NCI-H69 (cell line): Measurements from ENCODE around the gene APOL5.
A peak's percentile ranks its signal among the peaks of the same experiment; 100 is the strongest.

Source experiments
- DNase-seq: peaks from one replicate; lab custom pipeline; 2025; lab: John Stamatoyannopoulos, UW

APOL5 gene

GRCh38 chr22:35742342-35743100 lies 24.8 kb downstream of the APOL5 start:
- no peak for DNase-seq

DNA sequence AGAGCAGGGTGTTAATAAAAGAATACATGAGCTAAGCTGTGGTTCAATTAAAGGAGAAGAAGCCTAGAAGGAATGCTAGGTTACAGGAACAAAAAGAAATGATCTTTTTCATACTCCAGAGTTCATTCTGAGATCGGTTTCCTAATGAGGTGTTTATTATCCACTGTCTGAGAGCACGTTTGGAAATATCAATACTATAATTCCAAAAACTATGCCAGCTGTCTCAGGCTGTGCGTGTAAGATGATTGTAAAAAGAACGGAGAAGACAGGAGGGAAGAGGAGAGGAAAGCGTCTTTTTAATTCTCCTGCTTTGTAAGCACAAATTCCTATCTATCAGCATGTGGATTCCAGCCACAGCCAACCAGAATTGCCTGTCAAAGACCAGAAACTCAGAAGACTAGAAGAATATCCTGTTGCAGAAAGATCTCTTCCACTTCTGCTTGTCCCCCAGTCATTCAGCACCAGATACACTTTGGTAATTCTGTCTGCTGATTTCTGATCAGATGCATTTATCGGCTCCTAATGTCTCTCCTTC lies 25.7 kb downstream of the APOL5 start:
- DNase-seq = no peak

- no peak for DNase-seq
Observed at GRCh38 chr22:35746248-35746647, 28.6 kb downstream of the APOL5 start.

DNA sequence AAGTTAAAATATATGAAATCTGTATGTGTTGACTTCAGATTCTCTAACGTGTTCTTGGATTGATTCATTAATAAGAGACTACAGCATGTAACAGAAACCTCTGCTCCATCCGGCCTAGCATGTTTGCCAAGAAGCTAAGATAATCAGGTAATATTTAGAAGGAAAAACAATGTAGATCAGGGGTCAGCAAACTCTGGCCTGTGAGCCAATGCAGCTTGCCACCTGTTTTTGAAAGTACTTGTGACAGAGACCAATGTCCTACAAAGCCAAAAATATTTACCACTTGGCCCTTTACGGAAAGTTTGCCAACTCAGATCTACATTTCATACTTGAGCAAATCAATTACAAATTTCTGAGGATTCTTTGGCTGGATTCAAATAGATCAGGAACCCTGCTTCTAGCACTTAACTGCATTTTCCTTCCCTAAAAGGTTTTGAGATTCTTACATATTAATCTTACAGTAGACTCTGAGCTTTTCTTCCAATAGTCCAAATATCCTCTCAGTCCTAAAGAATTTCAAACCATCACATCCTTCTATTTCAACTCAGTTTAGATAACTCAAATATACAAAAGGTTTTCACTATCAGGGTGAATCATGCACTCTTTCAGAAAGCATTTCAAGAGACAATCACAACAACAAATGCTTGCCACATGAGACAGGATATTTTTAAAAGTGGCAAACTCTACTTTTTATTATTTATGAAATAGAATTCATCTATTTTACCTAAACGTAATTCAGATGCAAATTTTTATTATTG lies 29.5 kb downstream of the APOL5 start:
- DNase-seq = no peak

- peak; percentile 56 for DNase-seq
Observed at GRCh38 chr22:35749808-35750207, 32.1 kb downstream of the APOL5 start.

- peak; percentile 42 for DNase-seq
Observed at GRCh38 chr22:35752006-35752862, 34.6 kb downstream of the APOL5 start.

DNA sequence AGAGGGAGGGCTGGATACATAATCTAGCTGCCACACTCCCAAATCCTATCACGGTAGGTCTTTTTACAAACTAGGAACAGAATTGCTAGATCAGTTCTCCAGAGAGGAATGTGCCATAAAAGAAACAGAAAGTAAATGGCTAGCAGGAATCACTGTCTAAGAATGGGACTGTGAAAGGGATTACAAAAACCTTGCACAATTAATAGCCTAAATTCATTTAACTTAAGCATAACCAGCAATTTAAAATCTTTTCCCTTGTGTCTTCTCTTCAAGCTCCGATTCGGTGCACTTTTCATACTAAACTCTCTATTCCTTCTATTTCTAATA lies 35.2 kb downstream of the APOL5 start:
- DNase-seq = no peak

- DNase-seq = no peak
Observed at GRCh38 chr22:35754761-35755160, 37.1 kb downstream of the APOL5 start.

DNA sequence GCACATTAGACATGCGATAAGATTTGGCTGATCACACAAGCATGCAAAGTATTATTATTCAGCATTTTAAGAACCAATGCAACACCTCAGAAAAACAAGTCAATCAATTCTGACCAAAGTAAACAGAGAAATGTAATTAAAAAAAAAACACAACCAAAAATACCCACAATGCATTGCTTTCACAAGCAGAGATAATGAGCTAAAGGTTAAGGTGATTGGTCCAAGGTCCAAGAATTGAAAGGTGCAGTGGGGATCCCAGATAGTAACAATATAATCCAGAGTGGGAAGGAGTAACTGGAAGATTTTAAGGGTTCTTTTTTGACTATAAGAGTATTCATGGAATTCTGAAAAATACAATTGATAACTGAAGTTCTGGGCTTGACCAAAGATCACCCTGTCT lies 39.0 kb downstream of the APOL5 start:
- DNase-seq = no peak

- DNase-seq = no peak
Observed at GRCh38 chr22:35758394-35758793, 40.7 kb downstream of the APOL5 start.

DNA sequence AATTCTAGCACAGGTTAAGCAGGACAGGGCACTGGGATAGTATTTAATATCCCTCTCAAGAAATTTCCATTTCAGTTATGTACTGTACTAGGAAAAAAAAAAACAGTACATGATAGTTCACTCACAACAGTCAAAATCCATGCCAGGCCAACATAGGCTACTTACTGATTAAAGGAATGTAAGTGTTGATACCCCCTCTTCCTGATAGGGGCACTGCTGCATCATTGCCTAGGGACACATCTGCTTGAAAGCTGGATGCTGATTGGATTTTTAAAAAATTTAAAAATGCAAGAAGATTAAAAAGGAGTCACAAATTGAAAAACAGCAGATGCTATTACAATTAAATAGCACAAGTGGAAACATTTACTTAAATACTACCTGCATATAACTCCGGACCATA lies 43.4 kb downstream of the APOL5 start:
- peak; percentile 42 for DNase-seq

DNA sequence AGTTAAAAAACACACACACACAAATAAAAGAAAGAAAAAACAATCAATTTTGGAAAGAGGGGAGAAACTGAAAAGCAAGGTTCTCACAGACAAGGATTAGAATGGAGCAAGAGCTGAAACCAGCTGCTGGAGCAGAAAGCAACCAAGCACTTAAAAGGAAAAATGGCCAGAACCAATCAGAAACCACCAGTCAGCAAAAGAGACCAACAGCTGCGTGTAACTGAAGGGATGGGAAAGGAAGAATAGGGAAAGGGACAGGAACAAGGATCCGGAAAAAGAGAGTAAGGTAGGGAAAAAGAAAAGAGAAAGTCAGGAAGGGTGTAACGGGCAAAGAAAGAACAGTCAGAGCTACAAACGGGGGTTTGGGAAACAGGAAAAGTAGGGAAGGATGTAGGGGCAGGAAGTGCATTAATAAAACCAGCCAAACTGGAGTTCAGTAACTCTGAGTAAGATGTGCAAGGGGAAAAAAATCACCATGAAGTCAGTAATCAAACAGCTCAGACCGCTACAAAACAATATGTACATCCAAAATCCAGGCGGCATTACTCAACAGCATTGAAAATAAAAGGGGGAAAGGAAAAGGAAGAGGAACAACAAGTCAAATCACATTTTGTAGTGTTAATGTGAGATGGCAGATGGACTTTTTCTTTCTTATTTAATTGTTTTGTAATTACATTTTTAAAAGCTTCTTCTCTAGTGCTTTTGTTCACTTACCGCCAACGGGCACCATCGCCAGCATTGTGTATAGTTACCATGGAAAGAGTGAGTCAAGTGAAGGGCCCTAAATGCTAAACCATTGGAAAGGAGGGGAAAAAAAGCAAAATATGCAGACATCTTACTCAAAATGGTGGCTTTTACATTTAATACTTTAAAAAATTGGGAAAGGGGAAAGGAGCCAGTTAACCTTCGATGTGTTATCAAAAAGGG lies 49.2 kb downstream of the APOL5 start:
- DNase-seq = peak; percentile 58

- DNase-seq = no peak
Observed at GRCh38 chr22:35769974-35770373, 52.3 kb downstream of the APOL5 start.

DNA sequence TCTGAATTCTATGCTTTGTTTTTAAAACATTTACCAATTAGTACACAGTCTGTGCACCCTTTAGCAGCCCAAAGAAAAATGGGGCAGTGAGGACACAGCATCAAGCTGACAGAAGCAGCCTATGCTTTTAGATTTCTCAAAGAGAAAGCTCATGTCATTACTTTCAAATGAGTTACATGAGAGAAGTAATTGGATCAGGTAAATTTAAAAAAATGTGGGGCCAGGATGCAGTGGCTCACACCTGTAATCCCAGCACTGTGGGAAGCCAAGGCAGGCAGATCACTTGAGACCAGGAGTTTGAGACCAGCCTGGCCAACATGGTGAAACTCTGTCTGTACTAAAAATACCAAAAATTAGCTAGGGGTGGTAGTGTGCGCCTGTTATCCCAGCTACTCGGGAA lies 57.7 kb downstream of the APOL5 start:
- peak; percentile 8 for DNase-seq

DNA sequence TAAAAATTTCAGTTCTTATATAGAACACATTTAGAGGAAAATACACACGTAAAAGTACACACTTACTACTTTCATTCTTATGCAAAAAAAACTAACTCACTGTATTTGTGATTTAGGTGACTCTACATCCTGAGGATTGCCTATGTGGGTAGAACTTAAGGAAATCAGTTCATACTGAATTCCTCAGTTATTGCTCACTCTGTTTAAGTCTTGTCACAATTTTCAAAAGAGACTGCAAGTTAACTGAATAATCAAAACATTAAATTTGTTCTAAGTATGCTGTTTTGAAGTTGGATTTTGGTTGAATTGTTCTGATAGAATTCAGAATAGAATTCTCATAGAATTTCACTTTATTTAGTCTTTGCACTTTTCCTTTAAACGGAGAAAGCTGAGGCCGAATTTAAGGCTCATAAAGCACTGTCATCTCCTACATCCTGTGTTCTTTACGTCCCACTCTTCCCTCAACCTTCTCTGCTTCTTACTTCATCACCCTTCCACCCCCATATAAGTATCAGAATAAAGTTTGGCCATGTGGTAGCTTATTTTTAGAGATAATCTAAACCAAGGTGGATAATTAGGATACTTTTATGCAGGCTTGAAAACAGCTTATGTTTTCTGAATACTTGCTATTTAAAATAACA lies 59.8 kb downstream of the APOL5 start:
- DNase-seq = no peak
